Measurements from ENCODE around the gene POGLUT3.

The POGLUT3 gene

DNA sequence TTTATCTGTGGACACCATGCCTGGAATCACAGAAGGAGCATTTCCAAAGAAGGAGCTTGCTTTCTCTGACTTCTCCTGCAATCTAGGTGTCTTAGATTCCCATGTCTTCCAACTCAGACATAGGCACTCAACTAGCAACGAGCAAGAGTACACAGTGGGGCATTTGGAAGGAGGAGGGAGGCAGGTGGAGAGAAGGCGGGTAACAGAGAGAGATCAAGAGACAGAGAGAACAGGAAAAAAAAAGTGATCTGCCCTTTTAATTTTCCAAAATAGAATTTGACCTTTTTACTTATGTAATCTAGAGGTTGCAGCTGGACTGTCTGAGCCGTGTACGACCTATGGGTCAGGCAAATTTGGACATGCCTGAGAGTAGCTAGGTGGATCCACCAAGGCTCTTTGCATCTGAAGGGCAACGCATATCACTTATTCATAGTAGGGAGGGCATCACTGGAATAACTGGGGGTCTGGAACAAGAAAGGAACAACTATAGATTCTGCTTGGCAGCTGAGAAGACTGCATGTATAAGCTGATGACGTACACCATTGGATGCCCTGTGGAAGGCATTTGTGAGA is 37.3 kb upstream of the POGLUT3 start:
- TF ChIP-seq, protein P1, sequence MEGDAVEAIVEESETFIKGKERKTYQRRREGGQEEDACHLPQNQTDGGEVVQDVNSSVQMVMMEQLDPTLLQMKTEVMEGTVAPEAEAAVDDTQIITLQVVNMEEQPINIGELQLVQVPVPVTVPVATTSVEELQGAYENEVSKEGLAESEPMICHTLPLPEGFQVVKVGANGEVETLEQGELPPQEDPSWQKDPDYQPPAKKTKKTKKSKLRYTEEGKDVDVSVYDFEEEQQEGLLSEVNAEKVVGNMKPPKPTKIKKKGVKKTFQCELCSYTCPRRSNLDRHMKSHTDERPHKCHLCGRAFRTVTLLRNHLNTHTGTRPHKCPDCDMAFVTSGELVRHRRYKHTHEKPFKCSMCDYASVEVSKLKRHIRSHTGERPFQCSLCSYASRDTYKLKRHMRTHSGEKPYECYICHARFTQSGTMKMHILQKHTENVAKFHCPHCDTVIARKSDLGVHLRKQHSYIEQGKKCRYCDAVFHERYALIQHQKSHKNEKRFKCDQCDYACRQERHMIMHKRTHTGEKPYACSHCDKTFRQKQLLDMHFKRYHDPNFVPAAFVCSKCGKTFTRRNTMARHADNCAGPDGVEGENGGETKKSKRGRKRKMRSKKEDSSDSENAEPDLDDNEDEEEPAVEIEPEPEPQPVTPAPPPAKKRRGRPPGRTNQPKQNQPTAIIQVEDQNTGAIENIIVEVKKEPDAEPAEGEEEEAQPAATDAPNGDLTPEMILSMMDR (IDR thresholded peaks at IDR 0.05) = no peak

DNA sequence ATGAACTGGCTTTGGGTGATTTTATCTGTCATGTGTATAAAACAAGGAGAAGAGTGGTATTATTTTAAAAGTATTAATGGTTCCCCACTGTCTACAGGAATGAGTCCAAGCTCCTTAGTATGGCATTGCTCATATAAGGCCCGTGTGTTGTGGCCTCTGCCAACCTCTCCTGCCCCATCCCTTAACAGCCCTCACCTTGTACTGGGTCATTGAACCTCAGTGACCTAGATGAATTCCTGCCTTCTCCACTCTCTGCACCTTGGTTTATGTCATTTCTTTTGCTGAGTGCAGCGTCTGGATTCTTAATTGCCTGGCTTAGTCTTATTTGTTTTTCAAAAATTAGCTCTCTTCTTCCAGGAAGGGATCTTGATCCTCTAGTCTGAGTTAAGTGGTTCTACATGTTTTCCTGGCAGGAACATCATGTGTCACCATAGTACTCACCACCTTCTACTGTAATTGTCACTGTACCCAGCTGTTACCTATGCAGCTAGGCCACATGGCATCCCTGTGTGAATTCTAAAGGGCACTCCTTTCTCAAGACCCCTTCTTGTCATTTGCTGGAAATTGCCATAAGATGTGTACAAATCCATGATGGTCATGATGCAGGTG is 36.2 kb upstream of the POGLUT3 start:
- TF ChIP-seq, protein P1 (IDR thresholded peaks at IDR 0.05) = no peak

DNA sequence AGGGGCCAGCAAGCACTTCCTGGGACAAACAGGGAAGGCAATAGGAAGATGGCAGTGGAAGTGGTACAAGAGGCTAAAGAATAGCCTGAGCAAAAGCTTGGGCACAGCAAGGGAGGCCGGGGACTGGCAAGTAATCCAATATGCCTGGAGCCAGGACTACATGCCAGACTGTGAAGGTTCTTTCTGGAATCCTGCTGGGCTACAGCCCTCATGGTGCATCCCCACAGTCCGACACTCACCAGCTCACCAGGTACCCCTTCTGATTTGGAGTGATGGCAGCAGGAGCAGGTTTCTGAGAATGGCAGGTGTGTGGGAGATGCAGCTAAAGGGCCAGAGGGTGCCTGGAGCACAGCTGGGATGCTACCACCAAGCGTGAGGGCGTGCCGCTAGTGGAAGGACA is 32.2 kb upstream of the POGLUT3 start:
- TF ChIP-seq, protein P1 (IDR thresholded peaks at IDR 0.05) = no peak

DNA sequence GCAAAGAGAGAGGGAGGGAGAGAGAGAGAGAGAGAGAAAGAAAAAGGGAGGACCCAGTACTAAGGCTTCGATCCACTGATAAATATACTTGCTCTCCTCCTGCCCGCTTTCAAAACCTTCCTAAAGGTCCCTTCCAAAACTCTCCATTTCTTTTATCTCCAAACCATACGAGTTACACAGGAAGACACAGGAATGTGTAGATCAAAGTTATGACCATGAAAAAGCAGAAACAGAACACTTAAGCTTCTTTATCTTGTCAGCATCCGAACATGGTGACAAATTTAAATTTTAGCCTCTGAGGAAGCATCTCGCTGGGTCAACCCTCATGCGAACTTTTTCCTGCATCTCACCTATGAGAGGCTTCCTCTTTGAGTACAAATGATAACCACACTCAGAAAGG is 29.2 kb upstream of the POGLUT3 start:
- TF ChIP-seq, protein P1 (IDR thresholded peaks at IDR 0.05) = no peak

DNA sequence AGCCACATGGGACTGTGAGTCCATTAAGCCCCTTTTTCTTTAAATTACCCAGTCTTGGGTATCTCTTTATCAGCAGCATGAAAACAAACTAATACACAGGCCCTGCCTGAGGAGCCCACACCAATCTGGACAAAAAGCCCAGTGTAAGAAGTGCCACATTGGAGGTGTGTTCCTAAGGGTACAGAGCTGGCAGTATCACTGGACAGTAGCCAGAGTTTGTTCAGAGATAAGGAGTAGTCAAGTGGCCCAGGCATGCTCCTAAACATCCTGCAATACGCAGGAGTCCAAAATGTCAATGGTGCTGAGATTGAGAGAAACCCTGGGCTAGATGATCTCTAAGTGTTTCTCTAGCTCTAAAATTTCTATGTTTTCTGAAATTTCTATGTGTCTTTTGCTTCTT is 27.0 kb upstream of the POGLUT3 start:
- TF ChIP-seq, protein P1 (IDR thresholded peaks at IDR 0.05) = no peak

DNA sequence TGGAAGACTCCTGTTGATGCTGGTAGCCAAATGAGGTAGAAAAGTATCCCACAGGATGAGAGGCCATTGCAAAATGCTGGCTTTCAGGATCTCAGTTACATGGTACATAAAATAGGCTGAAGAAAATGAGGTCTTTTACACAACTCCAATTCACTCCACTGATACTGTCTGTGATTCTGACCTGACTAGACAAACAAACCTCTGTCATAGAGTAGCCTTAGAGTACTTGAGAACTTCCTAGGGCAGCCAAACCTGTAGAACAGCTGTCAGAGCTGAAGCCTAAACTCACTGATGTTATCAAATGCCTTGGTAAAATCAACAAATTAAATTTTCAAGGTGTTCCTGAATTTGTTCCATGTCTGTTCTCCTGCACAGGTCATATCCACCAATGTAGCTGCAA is 26.2 kb upstream of the POGLUT3 start:
- TF ChIP-seq, protein P1 (IDR thresholded peaks at IDR 0.05) = no peak

DNA sequence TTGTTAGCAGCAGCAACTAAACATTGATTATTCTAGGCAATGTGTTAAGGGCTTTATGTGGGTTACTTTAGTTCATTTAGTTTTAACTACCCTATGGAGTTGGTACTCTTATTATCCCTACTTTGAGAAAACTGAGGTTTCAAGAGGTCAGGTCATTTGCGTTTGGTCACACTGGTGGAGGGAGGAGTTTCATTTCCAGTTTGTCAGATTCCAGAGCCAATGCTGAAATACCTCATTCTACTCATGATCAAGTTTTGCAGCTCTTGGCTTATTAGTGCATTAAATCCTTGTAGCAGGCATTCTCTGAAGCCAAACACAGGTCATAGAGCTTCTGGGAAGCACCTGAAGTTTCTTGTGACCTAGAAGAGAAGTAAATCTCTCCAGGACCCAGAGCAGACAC is 24.1 kb upstream of the POGLUT3 start:
- TF ChIP-seq, protein P1 (IDR thresholded peaks at IDR 0.05) = no peak

DNA sequence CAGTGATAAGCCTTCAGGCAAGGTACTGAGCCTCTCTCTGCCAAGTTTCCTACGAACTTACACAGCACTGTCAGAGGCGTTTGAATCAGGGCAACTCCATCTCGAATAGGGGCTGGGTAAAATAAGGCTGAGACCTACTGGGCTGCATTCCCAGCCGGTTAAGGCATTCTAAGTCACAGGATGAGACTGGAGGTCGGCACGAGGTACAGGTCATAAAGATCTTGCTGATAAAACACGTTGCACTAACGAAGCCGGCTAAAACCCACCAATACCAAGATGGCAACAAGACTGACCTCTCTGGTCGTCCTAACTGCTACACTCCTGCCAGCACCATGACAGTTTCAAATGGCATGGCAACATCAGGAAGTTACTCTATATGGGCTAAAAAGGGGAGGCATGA is 20.4 kb upstream of the POGLUT3 start:
- TF ChIP-seq, protein P1 (IDR thresholded peaks at IDR 0.05) = no peak

All from LNCAP (cell line).